Measurements from ENCODE around the gene ITSN2.

Gene ITSN2

GRCh38 chr2:24332791-24333540, 27.4 kb downstream of the ITSN2 start:
- DNase-seq (ENCODE audit: low spot score): no peak

- DNase-seq (ENCODE audit: low spot score): no peak
Measured at GRCh38 chr2:24330161-24330560, 30.2 kb downstream of the ITSN2 start.

- DNase-seq (ENCODE audit: low spot score): no peak
Measured at GRCh38 chr2:24329700-24330099, 30.6 kb downstream of the ITSN2 start.

- no peak for DNase-seq (ENCODE audit: low spot score)
Measured at GRCh38 chr2:24328010-24328409, 32.3 kb downstream of the ITSN2 start.

- no peak for DNase-seq (ENCODE audit: low spot score)
Measured at GRCh38 chr2:24317491-24317920, 42.8 kb downstream of the ITSN2 start.

GRCh38 chr2:24315669-24316068, 44.7 kb downstream of the ITSN2 start:
- no peak for DNase-seq (ENCODE audit: low spot score)

- DNase-seq (ENCODE audit: low spot score): no peak
Measured at GRCh38 chr2:24313744-24314632, 46.3 kb downstream of the ITSN2 start.

- DNase-seq (ENCODE audit: low spot score): no peak
Measured at GRCh38 chr2:24307961-24308360, 52.4 kb downstream of the ITSN2 start.

- DNase-seq (ENCODE audit: low spot score): no peak
Measured at GRCh38 chr2:24304631-24305030, 55.7 kb downstream of the ITSN2 start.

- DNase-seq (ENCODE audit: low spot score): no peak
Measured at GRCh38 chr2:24304098-24304497, 56.2 kb downstream of the ITSN2 start.

- no peak for DNase-seq (ENCODE audit: low spot score)
Measured at GRCh38 chr2:24301599-24301998, 58.7 kb downstream of the ITSN2 start.

GRCh38 chr2:24297663-24298062, 62.7 kb downstream of the ITSN2 start:
- DNase-seq (ENCODE audit: low spot score): no peak

GRCh38 chr2:24287171-24287570, 73.2 kb downstream of the ITSN2 start:
- DNase-seq (ENCODE audit: low spot score): no peak

GRCh38 chr2:24285484-24286152, 74.7 kb downstream of the ITSN2 start:
- DNase-seq (ENCODE audit: low spot score): no peak

- no peak for DNase-seq (ENCODE audit: low spot score)
Measured at GRCh38 chr2:24280645-24281044, 79.7 kb downstream of the ITSN2 start.

GRCh38 chr2:24280161-24280560, 80.2 kb downstream of the ITSN2 start:
- no peak for DNase-seq (ENCODE audit: low spot score)

- DNase-seq (ENCODE audit: low spot score): no peak
Measured at GRCh38 chr2:24276349-24276899, 83.9 kb downstream of the ITSN2 start.

GRCh38 chr2:24274809-24275208, 85.5 kb downstream of the ITSN2 start:
- DNase-seq (ENCODE audit: low spot score): no peak

- DNase-seq (ENCODE audit: low spot score): no peak
Measured at GRCh38 chr2:24273598-24273997, 86.7 kb downstream of the ITSN2 start.

- DNase-seq (ENCODE audit: low spot score): no peak
Measured at GRCh38 chr2:24272907-24273306, 87.4 kb downstream of the ITSN2 start.

- DNase-seq (ENCODE audit: low spot score): no peak
Measured at GRCh38 chr2:24272161-24272802, 88.1 kb downstream of the ITSN2 start.

GRCh38 chr2:24269265-24269664, 91.1 kb downstream of the ITSN2 start:
- DNase-seq (ENCODE audit: low spot score): no peak

Measured in CD4-positive, alpha-beta T cell treated with Interleukin-2 at 100 ng/mL for 4 hours (primary cell).